RWPE1 (cell line): ENCODE results near the gene SETDB1.
"Not testable (repeated sequence)": the region's sequence is repeated elsewhere in the genome, so short reads cannot be mapped to it uniquely, and the experiment has no call there.

Source experiments
- CTCF ChIA-PET: fragments of 350-600 bp; sonication (Branson Sonifier 250); formaldehyde crosslinking; extraction: SDS; loops from one replicate; lab custom pipeline; 2021; lab: Yijun Ruan, JAX
- POLR2A ChIA-PET: fragments of 400-600 bp; formaldehyde crosslinking; extraction: SDS; loops from one replicate; lab custom pipeline; 2020; ENCODE audit warnings: antibody characterized with exemption; ENCODE audit not compliant: low non-redundant PET; lab: Yijun Ruan, JAX
- DNase-seq: peaks from one replicate; pipeline ENCODE4 v3.0.0; 2012; ENCODE audit warnings: low spot score
- H3K27ac ChIP-seq: fragments of 450-650 bp; 2 replicates; pipeline ENCODE4 v1.5.1; 2017
- CTCF ChIP-seq: fragments of 450-650 bp; conservative IDR thresholded peaks from 2 replicates; pipeline ENCODE4 v1.5.1; 2017; ENCODE audit warnings: low read depth, mild to moderate bottlenecking

Gene SETDB1

GRCh38 chr1:150893336-150893913 is 32.7 kb upstream of the SETDB1 start:
- CTCF ChIA-PET: interaction anchor here (0.6 kb wide), 1 partner anchor 53 kb away, joined by 7 read pairs; no protein-coding TSS in a partner anchor
- POLR2A ChIA-PET: no interaction called here
- H3K27ac ChIP-seq: no peak overlapping the region
- DNase-seq: no peak
- TF ChIP-seq CTCF: no peak

GRCh38 chr1:150895618-150896017 is 30.5 kb upstream of the SETDB1 start:
- CTCF ChIA-PET: no interaction called here
- no peak for TF ChIP-seq CTCF
- H3K27ac ChIP-seq: no peak overlapping the region; the same call in 1 of the 2 replicates
- peak; percentile 56 for DNase-seq
- POLR2A ChIA-PET: no interaction called here

GRCh38 chr1:150899795-150900194 is 26.4 kb upstream of the SETDB1 start:
- H3K27ac ChIP-seq, POLR2A ChIA-PET, DNase-seq: not testable (repeated sequence)
- CTCF ChIA-PET: interaction anchor here (0.6 kb wide), 1 partner anchor 55 kb away, joined by 3 read pairs; no protein-coding TSS in a partner anchor

DNA sequence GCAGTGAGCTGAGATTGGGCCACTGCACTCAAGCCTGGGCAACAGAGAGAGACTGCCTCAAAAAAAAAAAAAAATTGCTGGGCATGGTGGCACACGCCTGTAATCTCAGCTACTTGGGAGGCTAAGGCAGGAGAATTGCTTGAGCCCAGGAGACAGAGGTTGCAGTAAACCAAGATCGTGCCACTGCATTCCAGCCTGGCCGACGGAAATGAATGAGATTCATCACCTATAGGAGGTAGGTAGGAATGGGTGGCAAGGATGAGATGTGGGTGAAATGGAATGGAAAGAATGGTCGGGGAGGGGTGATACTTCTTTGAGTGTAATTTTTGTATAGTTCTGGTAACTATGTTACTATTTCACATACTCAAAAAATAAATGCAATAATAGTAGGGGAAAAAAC is 23.8 kb upstream of the SETDB1 start:
- TF ChIP-seq CTCF: no peak
- POLR2A ChIA-PET: no interaction called here
- no peak overlapping the region for H3K27ac ChIP-seq
- no peak for DNase-seq
- CTCF ChIA-PET: interaction anchor here (0.6 kb wide), 1 partner anchor 278 kb away, joined by 3 read pairs; no protein-coding TSS in a partner anchor

DNA sequence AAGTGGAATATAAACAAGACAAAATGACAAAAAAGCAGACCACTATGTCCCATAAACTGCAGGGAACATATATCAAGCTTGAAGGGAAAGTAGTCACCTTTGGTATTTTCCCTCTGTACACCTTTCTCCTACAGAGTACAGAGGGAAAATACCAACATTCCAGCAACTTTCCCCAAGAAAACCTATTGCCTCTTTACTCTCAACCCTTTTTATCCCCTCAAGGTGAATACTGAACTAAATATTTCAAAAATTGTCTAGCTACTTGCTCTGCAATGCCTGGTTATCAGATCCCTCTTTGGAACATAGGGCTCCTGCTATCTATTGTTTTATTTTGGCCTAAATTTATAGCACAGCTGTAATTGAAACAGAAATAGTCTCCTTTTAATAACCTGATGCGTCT is 23.4 kb upstream of the SETDB1 start:
- ChIA-PET POLR2A (no interaction called here), CTCF (interaction anchor here (0.6 kb wide), 1 partner anchor 279 kb away, joined by 3 read pairs; no protein-coding TSS in a partner anchor)
- H3K27ac ChIP-seq: no peak overlapping the region
- no peak for DNase-seq
- no peak for TF ChIP-seq CTCF

DNA sequence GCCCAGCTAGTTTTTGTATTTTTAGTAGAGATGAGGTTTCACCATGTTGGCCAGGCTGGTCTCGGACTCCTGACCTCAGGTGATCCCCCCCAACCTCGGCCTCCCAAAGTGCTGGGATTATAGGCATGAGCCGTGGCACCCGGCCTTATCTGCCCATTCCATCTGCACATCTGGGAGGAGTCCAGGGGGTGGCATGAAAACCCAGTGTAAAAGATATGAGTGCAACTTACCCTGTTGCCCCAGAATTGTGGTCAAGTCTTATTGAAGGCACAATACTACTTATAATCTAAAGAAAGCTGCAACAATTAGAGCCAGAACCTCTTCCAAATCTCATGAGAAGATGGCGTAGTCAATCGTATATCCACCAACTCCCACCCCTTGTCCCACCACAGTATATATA is 20.9 kb upstream of the SETDB1 start:
- TF ChIP-seq CTCF: no peak
- no peak for DNase-seq
- ChIA-PET POLR2A (interaction anchor here (0.6 kb wide), 1 partner anchor 236 kb away, joined by 6 read pairs; no protein-coding TSS in a partner anchor), CTCF (no interaction called here)
- no peak overlapping the region for H3K27ac ChIP-seq

DNA sequence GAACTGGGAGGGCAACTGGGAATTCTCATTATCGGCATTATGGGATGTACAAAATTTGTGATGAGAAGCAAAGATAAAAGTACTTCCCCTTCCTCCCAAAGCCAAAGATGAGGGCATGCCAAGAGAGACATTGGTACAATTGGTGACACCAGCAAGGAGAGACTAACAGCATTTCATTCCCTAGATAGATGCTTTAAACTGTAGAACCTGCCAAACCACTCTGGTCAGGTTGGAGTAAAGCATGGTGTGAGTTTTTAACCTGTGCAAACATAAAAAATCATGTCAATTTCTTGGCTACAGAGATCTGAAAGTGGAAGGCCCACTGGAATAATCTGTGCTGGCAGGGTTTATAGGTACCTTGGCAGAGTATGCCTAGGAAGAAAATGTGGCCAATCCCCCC is 19.8 kb upstream of the SETDB1 start:
- ChIA-PET CTCF (no interaction called here), POLR2A (no interaction called here)
- no peak for TF ChIP-seq CTCF
- no peak overlapping the region for H3K27ac ChIP-seq
- DNase-seq: no peak
